ENCODE measurements around the gene POTEF.
"Not testable (repeated sequence)": the region's sequence is repeated elsewhere in the genome, so short reads cannot be mapped to it uniquely, and the experiment has no call there.

- not testable (repeated sequence) for TF ChIP-seq CTCF, POLR2A (IDR thresholded peaks at IDR 0.05)
Observed at GRCh38 chr2:130038265-130038603, 90.8 kb downstream of the POTEF start.
